ENCODE measurements around the gene PLA2G3.
A peak's percentile ranks its signal among the peaks of the same experiment; 100 is the strongest.

PLA2G3 gene

DNA sequence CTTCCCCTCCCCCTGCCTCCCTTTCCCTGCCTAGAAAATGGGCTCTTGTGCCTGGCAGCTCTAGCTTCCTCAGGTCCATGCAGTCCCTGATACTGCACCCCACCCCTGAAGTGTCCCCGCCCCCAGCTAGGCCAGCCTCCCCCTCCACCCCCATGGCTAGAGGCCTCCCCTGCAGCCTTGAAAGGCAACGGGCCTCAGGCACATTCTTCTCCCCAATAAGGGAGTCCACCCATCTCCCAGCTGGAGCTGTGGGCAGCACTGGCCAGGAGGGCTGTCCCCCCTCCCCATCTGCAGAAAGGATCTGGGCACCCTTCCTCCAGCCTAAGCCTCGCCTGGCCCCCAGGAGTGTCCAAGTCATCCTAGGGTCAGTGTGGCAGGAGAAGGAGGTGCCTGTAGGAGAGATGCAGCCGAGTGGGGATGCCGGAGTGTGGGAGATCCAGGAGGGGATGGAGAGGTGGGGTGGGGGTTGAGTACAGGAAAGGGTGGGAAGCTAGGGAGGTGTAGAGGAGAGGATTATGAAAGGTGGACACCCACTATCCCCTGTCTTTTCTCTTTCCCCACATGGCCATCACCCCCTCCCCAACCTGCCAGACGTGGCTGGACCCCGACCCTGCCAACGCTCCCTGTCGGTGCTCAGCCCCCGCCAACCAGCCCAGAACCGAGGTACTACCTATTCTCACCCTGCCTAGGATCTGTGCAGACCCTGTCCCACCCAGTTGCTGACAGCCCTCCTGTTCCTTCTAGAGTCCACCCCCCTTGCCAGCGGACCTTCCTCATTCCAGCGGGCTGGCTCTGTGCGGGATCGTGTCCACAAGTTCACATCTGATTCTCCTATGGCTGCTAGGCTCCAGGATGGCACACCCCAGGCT lies 49.9 kb downstream of the PLA2G3 start:
- TF ChIP-seq, protein P1, sequence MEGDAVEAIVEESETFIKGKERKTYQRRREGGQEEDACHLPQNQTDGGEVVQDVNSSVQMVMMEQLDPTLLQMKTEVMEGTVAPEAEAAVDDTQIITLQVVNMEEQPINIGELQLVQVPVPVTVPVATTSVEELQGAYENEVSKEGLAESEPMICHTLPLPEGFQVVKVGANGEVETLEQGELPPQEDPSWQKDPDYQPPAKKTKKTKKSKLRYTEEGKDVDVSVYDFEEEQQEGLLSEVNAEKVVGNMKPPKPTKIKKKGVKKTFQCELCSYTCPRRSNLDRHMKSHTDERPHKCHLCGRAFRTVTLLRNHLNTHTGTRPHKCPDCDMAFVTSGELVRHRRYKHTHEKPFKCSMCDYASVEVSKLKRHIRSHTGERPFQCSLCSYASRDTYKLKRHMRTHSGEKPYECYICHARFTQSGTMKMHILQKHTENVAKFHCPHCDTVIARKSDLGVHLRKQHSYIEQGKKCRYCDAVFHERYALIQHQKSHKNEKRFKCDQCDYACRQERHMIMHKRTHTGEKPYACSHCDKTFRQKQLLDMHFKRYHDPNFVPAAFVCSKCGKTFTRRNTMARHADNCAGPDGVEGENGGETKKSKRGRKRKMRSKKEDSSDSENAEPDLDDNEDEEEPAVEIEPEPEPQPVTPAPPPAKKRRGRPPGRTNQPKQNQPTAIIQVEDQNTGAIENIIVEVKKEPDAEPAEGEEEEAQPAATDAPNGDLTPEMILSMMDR (IDR thresholded peaks at IDR 0.05; ENCODE audit: poor library complexity, severe bottlenecking): no peak
- H3K36me3 ChIP-seq (ENCODE audit: low read depth): peaks cover 97% of the 10 kb centered on the region
- H3K27me3 ChIP-seq (ENCODE audit: insufficient read depth, poor library complexity, severe bottlenecking): no peaks in the 10 kb centered on the region
- no peak overlapping the region for H3K4me3 ChIP-seq (ENCODE audit: severe bottlenecking)
- H3K27ac ChIP-seq (ENCODE audit: poor library complexity, severe bottlenecking): no peak overlapping the region
- H3K4me1 ChIP-seq (ENCODE audit: insufficient read depth, poor library complexity, severe bottlenecking): no peaks in the 10 kb centered on the region
- no peak for DNase-seq (ENCODE audit: low spot score)
- H3K9me3 ChIP-seq (ENCODE audit: severe bottlenecking): no peaks in the 10 kb centered on the region
- ATAC-seq (ENCODE audit: low read depth): no peak

DNA sequence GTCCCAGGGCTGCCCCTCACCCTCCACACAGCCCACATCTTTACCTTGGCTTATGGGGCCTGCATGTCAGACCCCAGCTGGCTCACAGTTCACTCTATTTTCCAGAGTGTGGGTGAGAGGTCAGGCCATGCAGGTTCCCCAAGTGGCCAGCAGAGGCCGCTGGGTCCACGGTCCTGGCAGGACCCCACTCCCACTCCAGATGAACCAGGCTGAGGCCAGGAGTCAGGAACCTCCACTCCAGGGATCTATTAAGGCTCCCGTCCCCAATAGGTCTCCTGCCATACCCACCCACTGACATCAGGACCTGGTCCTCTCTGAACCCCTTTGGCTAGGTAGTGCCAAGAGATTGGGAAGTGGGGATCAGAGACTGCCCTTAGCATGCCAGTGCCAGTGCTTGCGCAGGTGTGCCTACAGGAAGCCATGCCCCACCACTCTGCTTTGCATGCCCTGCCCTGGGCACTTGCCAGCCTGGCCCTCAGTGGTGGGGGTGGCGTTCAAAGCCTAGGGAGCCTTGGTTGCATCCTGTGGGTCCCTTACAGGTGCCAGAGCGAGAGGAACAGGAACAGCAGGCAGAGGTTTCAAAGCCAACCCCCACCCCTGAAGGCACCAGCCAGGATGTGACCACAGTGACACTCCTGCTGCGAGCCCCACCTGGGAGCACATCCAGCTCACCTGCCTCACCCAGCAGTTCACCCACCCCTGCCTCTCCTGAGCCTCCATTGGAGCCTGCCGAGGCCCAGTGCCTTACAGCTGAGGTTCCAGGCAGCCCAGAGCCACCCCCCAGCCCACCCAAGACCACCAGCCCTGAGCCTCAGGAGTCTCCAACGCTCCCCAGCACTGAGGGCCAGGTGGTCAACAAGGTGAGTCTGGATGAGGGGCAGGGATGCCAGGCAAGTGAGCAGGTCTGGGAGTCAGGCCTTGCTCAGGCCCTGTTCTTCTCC lies 50.9 kb downstream of the PLA2G3 start:
- Histone ChIP-seq H3K9me3 (ENCODE audit: severe bottlenecking) (no peaks in the 10 kb centered on the region), H3K36me3 (ENCODE audit: low read depth) (peaks cover 93% of the 10 kb centered on the region), H3K27me3 (ENCODE audit: insufficient read depth, poor library complexity, severe bottlenecking) (no peaks in the 10 kb centered on the region), H3K4me3 (ENCODE audit: severe bottlenecking) (no peak overlapping the region), H3K27ac (ENCODE audit: poor library complexity, severe bottlenecking) (no peak overlapping the region), H3K4me1 (ENCODE audit: insufficient read depth, poor library complexity, severe bottlenecking) (no peaks in the 10 kb centered on the region)
- TF ChIP-seq, protein P1 (IDR thresholded peaks at IDR 0.05; ENCODE audit: poor library complexity, severe bottlenecking): peak; percentile 36
- ATAC-seq (ENCODE audit: low read depth): peak; percentile 15; the same call in 1 of the 3 replicates
- no peak for DNase-seq (ENCODE audit: low spot score)

DNA sequence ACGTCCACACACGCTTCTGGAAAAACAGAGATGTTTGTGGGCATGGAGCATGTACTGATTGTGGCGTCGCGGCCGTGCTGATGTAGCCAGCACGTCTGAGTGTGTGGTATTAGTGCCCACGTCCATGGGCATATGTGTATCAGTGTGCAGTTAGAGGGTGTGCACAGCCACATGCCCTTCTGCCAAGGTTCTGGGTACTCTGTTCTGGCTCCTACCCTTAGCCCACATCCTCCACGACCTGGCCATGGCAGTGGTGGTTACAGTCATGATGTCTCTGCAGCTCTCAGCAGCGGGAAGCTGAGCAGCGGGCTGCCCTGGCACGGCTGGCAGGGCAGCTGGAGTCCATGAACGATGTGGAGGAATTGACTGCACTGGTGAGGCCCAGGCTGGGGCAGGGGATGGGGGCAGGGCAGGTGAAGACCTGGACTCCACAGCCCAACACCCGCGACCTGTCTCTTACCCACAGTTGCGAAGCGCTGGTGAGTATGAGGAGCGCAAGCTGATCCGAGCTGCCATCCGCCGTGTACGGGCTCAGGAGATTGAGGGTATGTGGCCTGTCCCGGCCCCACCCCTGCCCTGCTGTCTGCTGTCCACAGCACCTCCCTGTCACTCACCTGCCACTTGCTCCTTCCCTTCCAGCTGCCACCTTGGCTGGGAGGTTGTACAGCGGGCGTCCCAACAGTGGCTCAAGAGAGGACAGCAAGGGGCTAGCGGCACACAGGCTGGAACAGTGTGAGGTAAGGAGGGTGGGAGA lies 51.9 kb downstream of the PLA2G3 start:
- peaks cover 9% of the 10 kb centered on the region for H3K4me1 ChIP-seq (ENCODE audit: insufficient read depth, poor library complexity, severe bottlenecking)
- H3K4me3 ChIP-seq (ENCODE audit: severe bottlenecking): no peak overlapping the region
- peak; percentile 66 for DNase-seq (ENCODE audit: low spot score)
- TF ChIP-seq, protein P1 (IDR thresholded peaks at IDR 0.05; ENCODE audit: poor library complexity, severe bottlenecking): no peak
- no peak for ATAC-seq (ENCODE audit: low read depth)
- H3K27ac ChIP-seq (ENCODE audit: poor library complexity, severe bottlenecking): no peak overlapping the region
- no peaks in the 10 kb centered on the region for H3K9me3 ChIP-seq (ENCODE audit: severe bottlenecking)
- H3K27me3 ChIP-seq (ENCODE audit: insufficient read depth, poor library complexity, severe bottlenecking): no peaks in the 10 kb centered on the region
- peaks cover 92% of the 10 kb centered on the region for H3K36me3 ChIP-seq (ENCODE audit: low read depth)

DNA sequence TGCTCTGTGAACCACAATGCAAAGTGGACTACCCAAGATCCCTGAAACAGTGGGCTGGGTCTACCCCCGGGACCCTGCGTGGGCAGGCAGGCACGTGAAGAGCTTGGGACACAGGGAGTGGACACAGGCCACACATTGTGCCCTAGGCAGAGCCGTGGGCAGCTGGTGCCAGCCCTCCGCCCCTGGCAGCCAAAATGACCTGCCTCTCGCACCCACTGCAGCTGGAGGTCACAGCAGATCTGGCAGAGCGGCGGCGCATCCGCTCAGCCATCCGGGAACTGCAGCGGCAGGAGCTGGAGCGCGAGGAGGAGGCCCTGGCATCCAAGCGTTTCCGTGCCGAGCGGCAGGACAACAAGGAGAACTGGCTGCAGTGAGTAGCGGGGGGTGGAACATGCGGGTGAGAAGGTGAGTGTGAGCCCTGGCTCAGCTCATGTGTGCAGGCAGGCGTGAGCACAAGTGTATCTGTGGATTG lies 52.5 kb downstream of the PLA2G3 start:
- H3K9me3 ChIP-seq (ENCODE audit: severe bottlenecking): no peaks in the 10 kb centered on the region
- no peak for DNase-seq (ENCODE audit: low spot score)
- H3K27me3 ChIP-seq (ENCODE audit: insufficient read depth, poor library complexity, severe bottlenecking): no peaks in the 10 kb centered on the region
- H3K4me3 ChIP-seq (ENCODE audit: severe bottlenecking): no peak overlapping the region
- no peak for ATAC-seq (ENCODE audit: low read depth)
- TF ChIP-seq, protein P1 (IDR thresholded peaks at IDR 0.05; ENCODE audit: poor library complexity, severe bottlenecking): no peak
- peaks cover 92% of the 10 kb centered on the region for H3K36me3 ChIP-seq (ENCODE audit: low read depth)
- no peak overlapping the region for H3K27ac ChIP-seq (ENCODE audit: poor library complexity, severe bottlenecking)
- H3K4me1 ChIP-seq (ENCODE audit: insufficient read depth, poor library complexity, severe bottlenecking): peaks cover 15% of the 10 kb centered on the region

All from RWPE2 (cell line).